HG02588 (cell line): ENCODE measurements around the gene COL23A1.

Experiments used
- ATAC-seq: cut with Tn5 transposase; IDR thresholded peaks from one replicate; pipeline ENCODE4 v1.9.1; 2021; ENCODE audit warnings: mild to moderate bottlenecking, moderate library complexity; ENCODE audit not compliant: unreplicated experiment

The COL23A1 gene

DNA sequence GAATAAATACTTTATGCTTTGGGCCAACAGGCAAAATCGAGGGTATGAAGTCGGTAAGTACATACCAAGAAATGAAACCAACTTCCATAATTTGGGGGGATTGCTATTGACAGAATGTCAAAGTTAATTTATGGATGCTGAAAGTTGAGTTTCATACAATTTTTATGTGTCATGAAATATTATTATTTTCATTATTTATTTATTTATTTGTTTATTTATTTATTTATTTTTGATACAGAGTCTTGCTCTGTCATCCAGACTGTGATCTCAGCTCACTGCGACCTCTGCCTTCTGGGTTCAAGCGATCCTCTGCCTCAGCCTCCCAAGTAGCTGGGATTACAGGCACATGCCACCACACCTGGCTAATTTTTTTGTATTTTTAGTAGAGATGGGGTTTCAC lies 398.5 kb downstream of the COL23A1 start:
- ATAC-seq: no peak

- ATAC-seq: no peak
Measured at GRCh38 chr5:178189433-178189832, 400.8 kb downstream of the COL23A1 start.
